ENCODE results near the gene ACADM. TPM values are rescaled to one million over a fixed set of nuclear protein-coding genes. Genes with fewer than 3 reads are reported as not detected.

ACADM gene
- total RNA-seq, 1 donor from 2014 or later = 29.6 TPM

- Mint-ChIP-seq H3K4me3 (ENCODE audit: unreplicated experiment) (no peak overlapping the region), H3K36me3 (ENCODE audit: low read depth, unreplicated experiment) (no peaks in the 10 kb centered on the region), H3K9me3 (ENCODE audit: unreplicated experiment) (no peaks in the 10 kb centered on the region), H3K27ac (ENCODE audit: unreplicated experiment) (no peak overlapping the region), H3K27me3 (ENCODE audit: low read depth, unreplicated experiment) (no peaks in the 10 kb centered on the region), H3K4me1 (ENCODE audit: low read depth, unreplicated experiment) (no peaks in the 10 kb centered on the region)
- Histone ChIP-seq H3K36me3 (ENCODE audit: insufficient read depth, low read length) (no peaks in the 10 kb centered on the region), H3K4me2 (ENCODE audit: low read length) (no peak overlapping the region), H4K20me1 (ENCODE audit: insufficient read depth, low read length) (no peaks in the 10 kb centered on the region), H3K4me1 (ENCODE audit: insufficient read depth, low read length) (no peaks in the 10 kb centered on the region), H3K27me3 (ENCODE audit: insufficient read depth, low read length) (no peaks in the 10 kb centered on the region), H3K9me3 (ENCODE audit: insufficient read depth, low read depth, low read length) (no peaks in the 10 kb centered on the region), H2AFZ (ENCODE audit: low read depth, low read length) (no peak overlapping the region), H3K27ac (ENCODE audit: low read depth, low read length) (no peak overlapping the region), H3K79me2 (ENCODE audit: insufficient read depth, low read length) (no peaks in the 10 kb centered on the region), H3K9ac (ENCODE audit: low read length) (no peak overlapping the region), H3K4me3 (ENCODE audit: insufficient read depth, low read depth, low read length) (no peak overlapping the region)
- FAIRE-seq (no peak), DNase-seq (ENCODE audit: low read depth) (no peak)
- TF ChIP-seq, protein P1, sequence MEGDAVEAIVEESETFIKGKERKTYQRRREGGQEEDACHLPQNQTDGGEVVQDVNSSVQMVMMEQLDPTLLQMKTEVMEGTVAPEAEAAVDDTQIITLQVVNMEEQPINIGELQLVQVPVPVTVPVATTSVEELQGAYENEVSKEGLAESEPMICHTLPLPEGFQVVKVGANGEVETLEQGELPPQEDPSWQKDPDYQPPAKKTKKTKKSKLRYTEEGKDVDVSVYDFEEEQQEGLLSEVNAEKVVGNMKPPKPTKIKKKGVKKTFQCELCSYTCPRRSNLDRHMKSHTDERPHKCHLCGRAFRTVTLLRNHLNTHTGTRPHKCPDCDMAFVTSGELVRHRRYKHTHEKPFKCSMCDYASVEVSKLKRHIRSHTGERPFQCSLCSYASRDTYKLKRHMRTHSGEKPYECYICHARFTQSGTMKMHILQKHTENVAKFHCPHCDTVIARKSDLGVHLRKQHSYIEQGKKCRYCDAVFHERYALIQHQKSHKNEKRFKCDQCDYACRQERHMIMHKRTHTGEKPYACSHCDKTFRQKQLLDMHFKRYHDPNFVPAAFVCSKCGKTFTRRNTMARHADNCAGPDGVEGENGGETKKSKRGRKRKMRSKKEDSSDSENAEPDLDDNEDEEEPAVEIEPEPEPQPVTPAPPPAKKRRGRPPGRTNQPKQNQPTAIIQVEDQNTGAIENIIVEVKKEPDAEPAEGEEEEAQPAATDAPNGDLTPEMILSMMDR (IDR thresholded peaks at IDR 0.05; ENCODE audit: insufficient read depth, low read depth, low read length) = no peak
- TF ChIP-seq EZH2 (IDR thresholded peaks at IDR 0.05; ENCODE audit: insufficient read depth, low read length) = no peak
Observed at GRCh38 chr1:75707191-75707590, 17.3 kb upstream of the ACADM start.

GRCh38 chr1:75708910-75709309 lies 15.6 kb upstream of the ACADM start:
- no peaks in the 10 kb centered on the region for H3K36me3 ChIP-seq (ENCODE audit: insufficient read depth, low read length)
- no peaks in the 10 kb centered on the region for H3K27me3 ChIP-seq (ENCODE audit: insufficient read depth, low read length)
- H3K4me3 ChIP-seq (ENCODE audit: insufficient read depth, low read depth, low read length) = no peak overlapping the region
- H3K4me1 ChIP-seq (ENCODE audit: insufficient read depth, low read length) = no peaks in the 10 kb centered on the region
- Mint-ChIP-seq H3K9me3 (ENCODE audit: unreplicated experiment) (no peaks in the 10 kb centered on the region), H3K4me1 (ENCODE audit: low read depth, unreplicated experiment) (no peaks in the 10 kb centered on the region), H3K27me3 (ENCODE audit: low read depth, unreplicated experiment) (no peaks in the 10 kb centered on the region), H3K4me3 (ENCODE audit: unreplicated experiment) (no peak overlapping the region), H3K36me3 (ENCODE audit: low read depth, unreplicated experiment) (no peaks in the 10 kb centered on the region), H3K27ac (ENCODE audit: unreplicated experiment) (no peak overlapping the region)
- H3K9me3 ChIP-seq (ENCODE audit: insufficient read depth, low read depth, low read length) = no peaks in the 10 kb centered on the region
- DNase-seq (ENCODE audit: low read depth) = no peak
- H3K4me2 ChIP-seq (ENCODE audit: low read length) = no peak overlapping the region
- no peaks in the 10 kb centered on the region for H4K20me1 ChIP-seq (ENCODE audit: insufficient read depth, low read length)
- TF ChIP-seq, protein P1 (IDR thresholded peaks at IDR 0.05; ENCODE audit: insufficient read depth, low read depth, low read length) = no peak
- TF ChIP-seq EZH2 (IDR thresholded peaks at IDR 0.05; ENCODE audit: insufficient read depth, low read length) = no peak
- no peak overlapping the region for H3K9ac ChIP-seq (ENCODE audit: low read length)
- FAIRE-seq = no peak
- no peak overlapping the region for H3K27ac ChIP-seq (ENCODE audit: low read depth, low read length)
- H3K79me2 ChIP-seq (ENCODE audit: insufficient read depth, low read length) = no peaks in the 10 kb centered on the region
- H2AFZ ChIP-seq (ENCODE audit: low read depth, low read length) = no peak overlapping the region

GRCh38 chr1:75710832-75711231 lies 13.7 kb upstream of the ACADM start:
- Mint-ChIP-seq H3K9me3 (ENCODE audit: unreplicated experiment) (no peaks in the 10 kb centered on the region), H3K27me3 (ENCODE audit: low read depth, unreplicated experiment) (no peaks in the 10 kb centered on the region), H3K36me3 (ENCODE audit: low read depth, unreplicated experiment) (no peaks in the 10 kb centered on the region), H3K4me3 (ENCODE audit: unreplicated experiment) (no peak overlapping the region), H3K4me1 (ENCODE audit: low read depth, unreplicated experiment) (no peaks in the 10 kb centered on the region), H3K27ac (ENCODE audit: unreplicated experiment) (no peak overlapping the region)
- DNase-seq (ENCODE audit: low read depth) (no peak), FAIRE-seq (no peak)
- Histone ChIP-seq H3K79me2 (ENCODE audit: insufficient read depth, low read length) (no peaks in the 10 kb centered on the region), H3K4me2 (ENCODE audit: low read length) (no peak overlapping the region), H3K9ac (ENCODE audit: low read length) (no peak overlapping the region), H3K36me3 (ENCODE audit: insufficient read depth, low read length) (no peaks in the 10 kb centered on the region), H3K4me1 (ENCODE audit: insufficient read depth, low read length) (no peaks in the 10 kb centered on the region), H4K20me1 (ENCODE audit: insufficient read depth, low read length) (no peaks in the 10 kb centered on the region), H3K27ac (ENCODE audit: low read depth, low read length) (no peak overlapping the region), H3K4me3 (ENCODE audit: insufficient read depth, low read depth, low read length) (no peak overlapping the region), H3K27me3 (ENCODE audit: insufficient read depth, low read length) (no peaks in the 10 kb centered on the region), H3K9me3 (ENCODE audit: insufficient read depth, low read depth, low read length) (no peaks in the 10 kb centered on the region), H2AFZ (ENCODE audit: low read depth, low read length) (no peak overlapping the region)
- no peak for TF ChIP-seq EZH2 (IDR thresholded peaks at IDR 0.05; ENCODE audit: insufficient read depth, low read length)
- TF ChIP-seq, protein P1 (IDR thresholded peaks at IDR 0.05; ENCODE audit: insufficient read depth, low read depth, low read length) = no peak

Measured in astrocyte (in vitro differentiated cells and primary cell).